Measurements from ENCODE around the gene FBXL16. TPM values are rescaled to one million over a fixed set of nuclear protein-coding genes. Genes with fewer than 3 reads are reported as not detected.
A peak's percentile ranks its signal among the peaks of the same experiment; 100 is the strongest.
"Not testable (repeated sequence)": the region's sequence is repeated elsewhere in the genome, so short reads cannot be mapped to it uniquely, and the experiment has no call there.

Gene FBXL16, protein sequence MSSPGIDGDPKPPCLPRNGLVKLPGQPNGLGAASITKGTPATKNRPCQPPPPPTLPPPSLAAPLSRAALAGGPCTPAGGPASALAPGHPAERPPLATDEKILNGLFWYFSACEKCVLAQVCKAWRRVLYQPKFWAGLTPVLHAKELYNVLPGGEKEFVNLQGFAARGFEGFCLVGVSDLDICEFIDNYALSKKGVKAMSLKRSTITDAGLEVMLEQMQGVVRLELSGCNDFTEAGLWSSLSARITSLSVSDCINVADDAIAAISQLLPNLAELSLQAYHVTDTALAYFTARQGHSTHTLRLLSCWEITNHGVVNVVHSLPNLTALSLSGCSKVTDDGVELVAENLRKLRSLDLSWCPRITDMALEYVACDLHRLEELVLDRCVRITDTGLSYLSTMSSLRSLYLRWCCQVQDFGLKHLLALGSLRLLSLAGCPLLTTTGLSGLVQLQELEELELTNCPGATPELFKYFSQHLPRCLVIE
- 1 to 10 TPM; 1.2 to 3.1 TPM for total RNA-seq
- long read RNA-seq, partial matches to known transcripts: 0 of 2 reads
- long read RNA-seq, other reads (novel, unspliced or antisense): 2 of 2 reads

DNA sequence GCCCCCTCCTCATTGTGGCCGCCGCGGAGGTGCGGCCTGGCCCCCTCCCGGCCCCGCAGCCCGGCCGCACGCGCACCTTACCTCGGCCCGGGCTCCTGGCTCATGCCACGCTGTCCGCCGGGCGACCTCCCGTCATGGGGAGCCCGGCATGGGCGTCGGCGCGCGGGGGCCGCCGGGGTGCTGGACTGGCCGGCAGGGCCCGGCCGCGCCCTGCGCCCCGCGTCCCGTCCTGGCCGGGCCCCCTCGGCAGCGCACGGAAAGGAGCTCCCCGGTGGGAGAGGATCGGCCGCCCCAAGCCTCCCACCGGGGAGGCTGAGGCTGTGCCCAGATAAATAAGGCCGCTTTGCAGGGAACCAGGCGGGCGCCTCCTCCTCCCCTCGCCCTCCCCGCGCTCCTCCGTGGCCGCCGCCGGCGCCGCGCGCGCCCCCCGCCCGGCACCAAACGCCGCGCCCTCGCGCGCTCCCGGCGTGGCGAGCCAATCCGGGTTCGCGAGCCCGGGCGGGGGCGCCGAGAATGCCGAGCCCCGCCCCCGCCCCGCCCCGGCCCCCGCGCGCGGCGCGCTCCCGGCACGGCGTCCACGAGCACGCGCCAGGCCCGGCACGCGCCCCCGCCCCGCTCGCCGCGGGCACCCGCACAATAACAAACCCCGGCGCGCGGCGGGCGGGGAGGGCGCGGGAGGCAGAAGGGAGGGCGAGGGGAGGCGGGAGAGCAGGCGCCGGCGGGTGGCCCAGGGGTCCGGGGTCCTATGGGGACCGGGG, at the start of gene FBXL16:
FBXL16 (minus strand) TSS at position 371 of the 758 bp plus-strand sequence. CDS start 8,396 bp downstream, outside the sequence.
- peak; percentile 6 for ATAC-seq
- intact Hi-C loops (cut with DNase I, micrococcal nuclease): loop anchor here in 1 of 2 donors (10.0 kb wide), 1 partner anchor 49 kb away; no protein-coding TSS in a partner anchor
- no peak for DNase-seq

DNA sequence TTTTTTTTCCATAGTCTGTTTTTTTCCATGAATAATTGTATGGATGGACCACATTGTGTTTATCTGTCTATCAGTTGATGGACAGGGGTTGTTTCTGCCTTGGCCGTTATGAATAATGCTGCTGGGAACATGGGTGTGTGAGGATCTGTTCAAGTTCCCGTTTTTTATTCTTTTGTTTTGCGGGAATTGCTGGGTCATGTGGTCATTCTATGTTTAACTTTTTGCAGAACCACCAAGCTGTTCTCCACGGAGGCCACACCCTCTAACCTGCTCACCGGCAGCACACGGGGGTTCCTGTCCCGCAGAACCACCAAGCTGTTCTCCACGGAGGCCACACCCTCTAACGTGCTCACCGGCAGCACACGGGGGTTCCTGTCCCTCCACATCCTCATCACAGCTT, 49.1 kb upstream of the FBXL16 start:
- DNase-seq (no peak), ATAC-seq (peak; percentile 55)
- intact Hi-C loops (cut with DNase I, micrococcal nuclease): loop anchor here in 1 of 2 donors (10.0 kb wide), 1 partner anchor 50 kb away; the partner anchor contains the start of gene FBXL16

DNA sequence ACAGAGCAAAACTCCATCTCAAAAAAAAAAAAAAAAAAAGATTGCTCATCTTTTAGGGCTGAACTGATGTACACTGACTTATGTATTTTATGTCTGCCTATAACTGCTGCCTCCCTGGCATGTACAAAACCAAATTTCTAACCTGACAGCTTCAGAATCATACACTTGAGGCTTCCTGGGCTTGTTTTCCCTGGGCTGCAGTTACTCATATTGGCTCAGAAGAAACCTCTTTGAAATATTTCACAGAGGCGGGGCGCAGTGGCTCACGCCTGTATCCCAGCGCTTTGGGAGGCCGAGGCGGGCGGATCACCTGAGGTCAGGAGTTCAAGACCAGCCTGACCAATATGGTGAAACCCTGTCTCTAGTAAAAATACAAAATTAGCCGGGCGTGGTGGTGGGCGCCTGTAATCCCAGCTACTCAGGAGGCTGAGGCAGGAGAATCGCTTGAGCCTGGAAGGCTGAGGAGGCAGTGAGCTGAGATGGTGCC, 48.6 kb upstream of the FBXL16 start:
- intact Hi-C loops (cut with DNase I, micrococcal nuclease): loop anchor here in 1 of 2 donors (10.0 kb wide), 1 partner anchor 49 kb away; the partner anchor contains the start of gene FBXL16
- not testable (repeated sequence) for ATAC-seq, DNase-seq

DNA sequence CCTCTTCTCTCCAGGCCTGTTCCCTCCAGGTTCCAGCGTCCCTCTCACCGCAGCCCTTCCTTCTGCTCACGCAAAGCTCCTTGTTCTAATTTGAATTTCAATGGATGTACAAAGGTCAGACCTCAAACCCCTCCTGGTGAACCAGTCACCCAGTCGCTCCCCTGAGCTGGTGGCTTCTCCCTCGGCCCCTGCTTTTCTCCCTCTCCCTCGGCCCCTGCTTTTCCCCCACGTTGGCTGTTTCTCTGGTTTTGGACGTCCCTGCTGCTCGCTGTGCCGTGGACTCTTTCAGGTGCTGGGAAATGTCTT, 46.4 kb upstream of the FBXL16 start:
- no peak for DNase-seq
- ATAC-seq: no peak
- intact Hi-C loops (cut with DNase I, micrococcal nuclease): loop anchor here in 1 of 2 donors (10.0 kb wide), 1 partner anchor 47 kb away; the partner anchor contains the start of gene FBXL16

DNA sequence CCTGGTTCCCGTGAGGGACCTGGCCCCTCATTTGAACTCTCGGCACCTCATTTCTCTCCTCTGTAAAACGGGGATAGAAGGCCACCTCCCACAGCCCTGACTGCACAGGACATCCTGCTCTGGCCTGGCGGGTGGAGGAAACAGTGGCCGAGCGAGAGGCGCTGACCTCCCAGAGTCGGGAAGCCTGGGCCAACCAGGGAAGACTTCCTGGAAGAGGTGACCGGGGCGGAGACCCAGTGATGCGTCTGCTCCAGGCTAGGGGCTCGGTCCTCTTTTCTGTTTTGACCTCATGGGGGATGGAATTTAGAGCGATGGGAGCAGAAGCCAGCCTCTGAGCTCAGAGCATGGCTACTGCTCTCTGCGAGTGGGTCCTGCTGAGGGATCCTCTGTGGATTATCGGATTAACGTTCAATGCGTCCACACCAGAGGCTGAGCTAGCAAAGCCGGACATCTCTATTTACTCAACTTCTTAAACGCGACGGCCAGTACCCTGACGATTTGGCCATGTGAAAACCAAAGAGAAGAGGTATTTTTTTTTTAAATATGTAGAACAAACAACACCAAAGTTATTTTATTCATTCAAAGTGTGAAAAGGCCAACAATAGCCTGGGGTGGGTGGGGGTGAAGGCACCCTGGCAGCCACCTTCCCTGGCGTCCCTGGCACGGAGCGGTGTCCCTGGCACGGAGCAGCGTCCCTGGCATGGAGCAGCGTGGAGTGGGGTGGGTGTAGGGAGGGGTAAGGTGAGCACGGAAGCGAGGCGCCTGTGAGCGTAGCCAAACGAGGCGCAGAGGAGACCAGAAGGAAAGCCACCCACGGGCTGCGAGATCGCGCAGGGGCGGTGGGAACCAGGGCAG, 45.8 kb upstream of the FBXL16 start:
- DNase-seq (no peak), ATAC-seq (no peak)
- intact Hi-C loops (cut with DNase I, micrococcal nuclease): loop anchor here in 1 of 2 donors (10.0 kb wide), 1 partner anchor 47 kb away; the partner anchor contains the start of gene FBXL16

DNA sequence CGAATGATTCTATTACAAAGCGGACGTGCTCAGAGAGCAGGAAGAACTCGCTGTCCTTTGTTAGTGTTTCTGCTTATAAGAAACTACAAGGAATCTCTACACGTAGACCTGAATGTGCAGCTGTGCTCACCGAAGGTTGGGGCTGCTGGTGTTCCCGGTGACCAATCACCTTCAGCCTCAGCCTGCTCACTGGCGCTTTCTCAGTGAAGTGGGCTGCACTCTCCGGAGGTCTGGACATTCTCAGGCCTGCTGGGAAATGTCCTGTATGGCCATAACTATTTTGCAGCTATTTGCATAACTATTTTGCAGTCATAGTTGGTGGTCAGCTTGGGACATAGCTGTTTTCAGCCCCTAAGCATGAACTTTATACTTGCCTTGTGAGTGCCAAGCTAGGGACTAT, 44.9 kb upstream of the FBXL16 start:
- no peak for ATAC-seq
- no peak for DNase-seq
- intact Hi-C loops (cut with DNase I, micrococcal nuclease): loop anchor here in 1 of 2 donors (10.0 kb wide), 1 partner anchor 46 kb away; the partner anchor contains the start of gene FBXL16

DNA sequence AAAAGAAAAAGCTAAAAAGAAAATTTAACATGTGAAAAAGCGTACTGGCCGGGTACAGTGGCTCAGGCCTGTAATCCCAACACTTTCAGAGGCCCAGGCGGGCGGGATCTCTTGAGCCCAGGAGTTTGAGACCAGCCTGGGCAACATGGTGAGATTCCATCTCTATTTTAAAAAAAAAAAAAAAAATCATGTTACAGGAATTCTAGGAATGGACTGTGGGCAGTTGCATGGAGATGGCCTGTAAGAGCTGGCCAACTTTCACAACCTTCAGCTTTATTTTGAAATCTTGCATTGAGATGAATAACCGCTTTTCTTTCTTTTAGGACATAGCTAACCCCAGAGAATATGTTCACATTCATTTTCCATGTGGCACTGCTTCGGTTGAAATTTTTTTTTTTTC, 43.4 kb upstream of the FBXL16 start:
- intact Hi-C loops (cut with DNase I, micrococcal nuclease): no loop called here
- no peak for ATAC-seq
- no peak for DNase-seq

DNA sequence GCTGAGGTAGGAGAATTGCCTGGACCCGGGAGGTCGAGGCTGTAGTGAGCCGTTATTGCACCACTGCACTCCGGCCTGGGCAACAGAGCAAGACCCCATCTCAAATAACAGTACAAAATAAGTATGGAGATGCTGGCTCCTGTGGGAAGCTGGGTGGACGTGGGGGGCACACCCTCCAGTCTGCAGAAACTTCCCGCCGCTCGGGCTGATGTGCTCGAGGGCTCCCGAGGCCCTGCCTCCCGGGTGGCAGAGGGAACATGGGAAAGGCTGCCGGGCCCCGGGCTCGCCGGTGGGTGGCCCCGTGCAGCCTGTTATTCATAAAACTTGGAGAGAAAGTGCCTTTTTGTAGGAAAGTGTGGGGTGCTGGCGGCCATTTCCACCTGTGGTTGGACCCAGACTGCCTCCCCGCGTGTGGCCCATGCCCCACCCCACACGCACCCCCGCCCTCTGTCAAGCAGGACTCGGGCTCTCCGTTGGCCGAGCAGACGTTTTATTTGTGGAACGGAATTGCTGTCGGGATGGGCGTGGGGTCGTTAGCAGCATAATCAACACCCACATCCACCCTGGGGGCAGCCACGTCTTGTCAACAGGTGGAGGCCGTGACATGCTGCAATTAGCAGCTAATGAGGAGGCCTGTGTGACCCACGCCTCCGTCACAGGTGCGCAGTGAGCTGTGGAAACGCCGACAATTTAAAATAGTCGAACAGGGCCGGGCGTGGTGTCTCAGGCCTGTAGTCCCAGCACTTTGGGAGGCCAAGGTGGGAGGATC, 42.6 kb upstream of the FBXL16 start:
- DNase-seq (no peak), ATAC-seq (peak; percentile 23)
- intact Hi-C loops (cut with DNase I, micrococcal nuclease): no loop called here

DNA sequence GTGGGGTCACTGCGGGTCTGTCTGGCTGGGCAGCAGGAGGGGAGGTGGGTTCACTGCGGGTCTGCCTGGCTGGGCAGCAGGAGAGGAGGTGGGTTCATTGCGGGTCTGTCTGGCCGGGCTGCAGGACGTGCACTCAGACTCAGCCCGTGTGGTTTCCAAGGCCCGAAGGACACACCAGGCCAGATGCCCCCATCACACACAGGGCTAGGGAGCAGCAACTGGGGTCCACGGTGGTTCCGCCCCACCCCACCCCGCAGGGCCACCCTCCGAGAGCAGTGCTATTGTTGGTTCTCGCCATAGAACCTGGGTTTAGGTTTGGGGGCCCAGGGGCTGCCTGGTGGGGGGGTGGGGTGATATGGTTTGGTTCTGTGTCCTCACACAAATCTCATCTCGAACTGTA, 41.0 kb upstream of the FBXL16 start:
- intact Hi-C loops (cut with DNase I, micrococcal nuclease): no loop called here
- DNase-seq (no peak), ATAC-seq (no peak)

DNA sequence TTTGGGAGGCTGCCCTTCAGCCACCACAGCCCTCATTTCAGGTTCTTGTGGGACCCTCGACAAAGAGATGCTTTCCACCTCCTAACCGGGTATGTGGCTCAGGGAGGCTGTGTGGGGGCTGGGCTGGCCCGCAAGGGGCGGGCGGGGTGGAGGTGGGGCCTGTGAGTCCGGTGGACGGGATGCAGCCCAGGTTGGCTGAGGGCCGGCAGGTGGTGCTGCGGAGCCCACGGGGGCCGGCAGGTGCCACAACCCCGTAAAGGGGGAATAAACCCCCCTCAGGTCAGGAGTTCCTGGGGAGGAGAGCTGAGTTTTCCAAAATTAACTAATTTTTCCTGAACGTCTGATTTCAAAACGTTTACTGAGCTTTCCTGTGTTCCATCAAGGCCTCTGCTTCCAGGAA, 40.1 kb upstream of the FBXL16 start:
- intact Hi-C loops (cut with DNase I, micrococcal nuclease): no loop called here
- ATAC-seq (peak; percentile 36), DNase-seq (peak in 1 of 2 donors; percentile 52)

DNA sequence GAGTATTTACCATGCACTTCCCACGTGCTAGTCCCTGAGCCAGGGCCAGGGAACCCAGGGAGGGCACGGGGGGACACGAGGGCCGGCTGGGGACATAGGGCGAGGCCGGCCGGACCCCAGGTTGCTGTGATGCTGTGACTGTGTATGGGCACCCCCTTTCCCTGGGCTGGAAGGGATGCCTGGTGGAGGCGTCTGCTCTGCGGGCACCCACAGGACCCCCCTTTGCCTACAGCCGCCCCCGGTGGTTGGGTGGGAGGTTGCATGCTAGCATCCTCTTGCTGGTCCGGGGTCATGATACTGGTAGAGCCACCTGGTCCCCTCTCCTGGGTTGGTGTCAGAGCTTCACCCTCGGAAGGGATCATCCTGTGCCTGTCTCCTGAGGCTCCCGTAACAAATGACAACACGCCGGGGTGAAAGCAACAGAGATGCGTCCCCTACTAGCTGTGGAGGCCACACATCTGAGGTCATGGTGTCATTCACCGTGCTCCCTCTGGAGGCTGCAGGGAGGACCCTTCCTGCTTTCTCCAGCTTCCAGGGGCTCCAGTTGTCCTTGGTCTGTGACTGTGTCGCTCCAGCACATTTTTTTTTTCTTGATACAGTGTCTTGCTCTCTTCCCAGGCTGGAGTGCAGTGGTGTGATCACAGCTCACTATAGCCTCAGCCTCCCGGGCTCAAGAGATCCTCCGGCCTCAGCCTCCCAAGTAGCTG, 38.3 kb upstream of the FBXL16 start:
- no peak for ATAC-seq
- DNase-seq: no peak
- intact Hi-C loops (cut with DNase I, micrococcal nuclease): no loop called here

DNA sequence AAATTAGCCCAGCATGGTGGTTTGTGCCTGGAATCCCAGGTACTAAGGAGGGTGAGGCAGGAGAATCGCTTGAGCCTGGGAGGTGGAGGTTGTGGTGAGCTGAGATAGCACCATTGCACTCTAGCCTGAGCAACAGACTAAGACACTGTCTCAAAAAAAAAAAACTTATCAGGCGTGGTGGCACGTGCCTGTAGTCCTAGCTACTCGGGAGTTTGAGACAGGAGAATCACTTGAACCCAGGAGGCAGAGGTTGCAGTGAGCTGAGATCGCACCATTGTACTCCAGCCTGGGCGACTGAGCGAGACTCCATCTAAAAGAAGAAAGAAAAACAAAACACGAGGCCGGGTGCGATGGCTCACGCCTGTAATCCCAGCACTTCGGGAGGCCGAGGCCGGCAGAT, 37.3 kb upstream of the FBXL16 start:
- ATAC-seq; intact Hi-C loops (cut with DNase I, micrococcal nuclease); DNase-seq: not testable (repeated sequence)

DNA sequence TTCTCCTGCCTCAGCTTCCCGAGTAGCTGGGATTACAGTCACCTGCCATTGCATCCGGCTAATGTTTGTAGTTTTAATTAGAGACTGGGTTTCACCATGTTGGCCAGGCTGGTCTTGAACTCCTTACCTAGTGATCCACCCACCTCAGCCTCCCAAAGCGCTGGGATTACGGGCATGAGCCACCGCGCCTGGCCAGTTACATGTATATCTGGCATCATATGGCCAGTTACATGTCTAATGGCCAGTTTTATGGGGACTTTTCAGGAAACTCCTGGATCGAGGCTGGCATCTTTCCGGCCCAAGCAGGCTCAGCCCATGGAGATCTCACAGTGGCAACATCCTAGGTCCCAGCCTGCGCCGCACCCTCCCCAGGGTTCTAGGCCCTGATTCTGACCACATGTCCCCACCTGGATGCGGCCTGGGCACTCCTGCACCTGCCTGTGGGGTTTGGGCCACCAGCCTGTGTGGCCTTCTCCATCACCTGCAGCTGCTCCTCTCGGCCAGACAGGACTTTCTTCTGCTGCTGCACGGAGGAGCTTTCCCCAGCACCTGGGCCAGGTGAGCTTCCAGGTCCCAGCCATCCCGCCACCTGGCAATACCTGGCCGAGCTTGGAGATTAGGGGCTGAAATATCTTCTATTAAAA, 36.5 kb upstream of the FBXL16 start:
- no peak for ATAC-seq
- intact Hi-C loops (cut with DNase I, micrococcal nuclease): no loop called here

DNA sequence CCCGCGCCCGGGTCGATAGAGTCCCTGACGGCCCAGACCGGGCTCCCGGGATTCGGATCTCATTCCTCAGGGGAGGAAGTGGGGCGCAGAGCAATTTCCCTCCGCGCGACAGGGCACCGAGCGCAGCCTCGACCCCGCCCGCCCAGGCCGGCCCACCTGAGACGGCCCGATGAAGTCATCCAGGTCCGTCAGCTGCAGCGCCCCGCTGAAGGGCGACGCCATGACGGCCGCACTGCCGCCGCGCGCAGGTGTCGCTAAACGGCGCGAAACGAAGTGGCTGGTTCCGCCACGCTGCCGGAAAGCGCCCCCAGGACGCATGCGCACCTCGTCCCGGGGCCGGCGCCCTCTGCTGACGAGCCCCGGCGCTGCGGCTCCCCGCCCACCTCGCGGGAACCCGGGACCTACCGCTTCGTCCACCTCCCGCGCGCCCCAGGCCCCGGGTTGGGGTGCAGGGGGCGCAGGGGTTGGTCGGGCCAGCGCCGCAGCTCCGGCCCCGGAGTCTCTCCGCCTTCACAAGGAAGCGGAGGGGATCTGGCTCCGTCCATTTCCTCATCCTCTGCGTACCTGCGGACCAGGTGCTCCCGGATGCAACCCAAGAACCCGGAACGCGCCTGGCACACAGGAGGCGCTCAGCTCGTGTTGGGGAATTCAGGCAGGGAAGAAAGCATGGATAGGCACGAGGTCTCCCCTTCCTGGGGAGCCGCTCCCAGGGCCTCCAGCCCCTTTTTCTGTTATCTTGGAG, 35.3 kb upstream of the FBXL16 start, which contains the start of gene CIAO3:
CIAO3 (minus strand) TSS at position 234 of the 742 bp plus-strand sequence; CDS start at position 222, 12 bp downstream.
- intact Hi-C loops (cut with DNase I, micrococcal nuclease): no loop called here
- ATAC-seq (peak; percentile 89), DNase-seq (peak; percentile 83 to 89)

More for the DNA sequence above, 36.5 kb upstream of the FBXL16 start:
- no peak for DNase-seq

DNA sequence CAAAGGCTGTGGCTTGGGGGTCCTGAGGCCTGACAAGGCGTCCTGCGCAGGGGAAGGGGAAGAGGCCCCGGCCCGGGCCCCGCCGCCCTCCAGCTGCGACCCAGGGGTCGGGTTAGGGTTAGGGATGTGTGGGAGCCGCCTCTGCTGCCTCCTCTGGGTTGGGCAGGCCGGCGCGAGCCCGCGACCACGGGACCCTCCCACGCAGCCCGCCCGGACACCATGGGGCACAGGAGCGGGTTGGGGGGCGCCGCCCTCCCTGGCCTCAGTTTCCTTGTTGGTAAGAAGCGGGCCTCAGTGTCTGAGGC, 34.8 kb upstream of the FBXL16 start:
- intact Hi-C loops (cut with DNase I, micrococcal nuclease): no loop called here
- DNase-seq: no peak
- peak; percentile 34 for ATAC-seq
